Fibroblast of lung (primary cell): ENCODE results near the gene RERE.

Experiments used
- EZH2 ChIP-seq: IDR thresholded peaks from 2 replicates; pipeline ENCODE4 v1.5.1; 2012; ENCODE audit warnings: low read length, control low read depth, mild to moderate bottlenecking; ENCODE audit errors: missing control alignments
- TF ChIP-seq, protein P1 (sequence below), 2 donors: IDR thresholded peaks in 1 of 2; conservative IDR thresholded peaks in 1 of 2; 1 replicate in 1 of 2; 2 replicates in 1 of 2; pipeline ENCODE4 v1.5.1; 2011 to 2012; ENCODE audit warnings: low read length in 2 of 2, control low read depth in 1 of 2, inconsistent platforms in 1 of 2, low read depth in 1 of 2, mild to moderate bottlenecking in 1 of 2

DNA sequence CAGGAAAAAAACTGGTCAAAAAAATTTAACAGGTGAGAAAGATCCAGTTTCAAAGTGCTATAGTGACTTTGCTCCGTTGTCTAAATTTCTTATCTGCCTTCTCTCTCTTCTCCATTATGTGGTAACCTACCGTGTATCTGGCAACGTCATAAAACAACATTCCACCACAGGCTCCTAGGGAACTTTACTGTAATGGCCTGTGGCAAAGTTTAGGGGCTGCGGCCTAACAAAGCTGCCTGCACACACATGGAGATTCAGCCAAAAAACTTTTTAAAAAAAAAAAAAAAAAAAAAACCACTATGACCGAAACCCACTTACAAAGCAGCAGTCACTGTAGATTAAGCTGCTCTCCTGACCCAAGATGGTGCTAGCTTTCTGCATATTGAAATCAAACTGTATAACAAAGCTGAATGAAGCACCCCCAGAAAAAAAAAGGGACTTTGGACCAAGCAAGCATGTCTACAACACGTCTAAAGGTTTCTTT, 296.9 kb downstream of the RERE start:
- TF ChIP-seq, protein P1, sequence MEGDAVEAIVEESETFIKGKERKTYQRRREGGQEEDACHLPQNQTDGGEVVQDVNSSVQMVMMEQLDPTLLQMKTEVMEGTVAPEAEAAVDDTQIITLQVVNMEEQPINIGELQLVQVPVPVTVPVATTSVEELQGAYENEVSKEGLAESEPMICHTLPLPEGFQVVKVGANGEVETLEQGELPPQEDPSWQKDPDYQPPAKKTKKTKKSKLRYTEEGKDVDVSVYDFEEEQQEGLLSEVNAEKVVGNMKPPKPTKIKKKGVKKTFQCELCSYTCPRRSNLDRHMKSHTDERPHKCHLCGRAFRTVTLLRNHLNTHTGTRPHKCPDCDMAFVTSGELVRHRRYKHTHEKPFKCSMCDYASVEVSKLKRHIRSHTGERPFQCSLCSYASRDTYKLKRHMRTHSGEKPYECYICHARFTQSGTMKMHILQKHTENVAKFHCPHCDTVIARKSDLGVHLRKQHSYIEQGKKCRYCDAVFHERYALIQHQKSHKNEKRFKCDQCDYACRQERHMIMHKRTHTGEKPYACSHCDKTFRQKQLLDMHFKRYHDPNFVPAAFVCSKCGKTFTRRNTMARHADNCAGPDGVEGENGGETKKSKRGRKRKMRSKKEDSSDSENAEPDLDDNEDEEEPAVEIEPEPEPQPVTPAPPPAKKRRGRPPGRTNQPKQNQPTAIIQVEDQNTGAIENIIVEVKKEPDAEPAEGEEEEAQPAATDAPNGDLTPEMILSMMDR (conservative IDR thresholded peaks at IDR 0.05 in 1 of 2, IDR thresholded peaks at IDR 0.05 in 1 of 2; ENCODE audit: low read depth in 1 of 2, low read length in 2 of 2): no peak
- TF ChIP-seq EZH2: no peak
